Neural progenitor cell (in vitro differentiated cells): ENCODE results near the gene UGT1A4. TPM values are rescaled to one million over a fixed set of nuclear protein-coding genes. Genes with fewer than 3 reads are reported as not detected.

Experiments used
- DNase-seq: peaks from one replicate; pipeline ENCODE4 v3.0.0-alpha.2; 2016; ENCODE audit warnings: low spot score
- H2AFZ ChIP-seq: fragments of 200-600 bp; sonication (generic); replicated peaks from 2 replicates; pipeline ENCODE4 v1.6.1; 2016; ENCODE audit warnings: antibody characterized with exemption
- H3F3A ChIP-seq: fragments of 200-600 bp; sonication (generic); 2 replicates; pipeline ENCODE4 v1.6.1; 2016; ENCODE audit warnings: antibody characterized with exemption, low read depth
- H3K27ac ChIP-seq: fragments of 200-600 bp; sonication (generic); 2 replicates; pipeline ENCODE4 v1.5.1; 2016; ENCODE audit warnings: mild to moderate bottlenecking
- H3K27me3 ChIP-seq: fragments of 200-600 bp; sonication (generic); 2 replicates; pipeline ENCODE4 v1.6.1; 2016; ENCODE audit warnings: mild to moderate bottlenecking, moderate library complexity
- H3K36me3 ChIP-seq: fragments of 200-600 bp; sonication (generic); 2 replicates; pipeline ENCODE4 v1.5.1; 2016
- H3K4me1 ChIP-seq: fragments of 200-600 bp; sonication (generic); 2 replicates; pipeline ENCODE4 v1.6.1; 2016; ENCODE audit warnings: mixed run types
- H3K4me2 ChIP-seq: fragments of 200-600 bp; sonication (generic); 2 replicates; pipeline ENCODE4 v1.6.1; 2016
- H3K4me3 ChIP-seq: fragments of 200-600 bp; sonication (generic); 2 replicates; pipeline ENCODE4 v1.5.1; 2016
- H3K79me2 ChIP-seq: fragments of 200-600 bp; sonication (generic); 2 replicates; pipeline ENCODE4 v1.6.1; 2016; ENCODE audit warnings: low read depth
- H3K9ac ChIP-seq: fragments of 200-600 bp; sonication (generic); 2 replicates; pipeline ENCODE4 v1.6.1; 2016
- H3K9me3 ChIP-seq: fragments of 200-600 bp; sonication (generic); 2 replicates; pipeline ENCODE4 v1.5.1; 2016; ENCODE audit warnings: low read depth
- H4K20me1 ChIP-seq: fragments of 200-600 bp; sonication (generic); 2 replicates; pipeline ENCODE4 v1.6.1; 2016; ENCODE audit warnings: low read depth
- H3K27ac Mint-ChIP-seq: 3 replicates; pipeline ENCODE4 v1.8.0; 2021; ENCODE audit warnings: mixed read lengths
- H3K27me3 Mint-ChIP-seq: 2 replicates; pipeline ENCODE4 v1.8.0; 2022; ENCODE audit warnings: low read depth, mild to moderate bottlenecking, inconsistent platforms, moderate library complexity, mixed read lengths; ENCODE audit not compliant: insufficient read depth
- H3K36me3 Mint-ChIP-seq: 3 replicates; pipeline ENCODE4 v1.8.0; 2021; ENCODE audit warnings: mixed read lengths
- H3K4me1 Mint-ChIP-seq: 3 replicates; pipeline ENCODE4 v1.8.0; 2021; ENCODE audit warnings: mixed read lengths
- H3K4me3 Mint-ChIP-seq: 3 replicates; pipeline ENCODE4 v1.8.0; 2021; ENCODE audit warnings: mild to moderate bottlenecking, moderate library complexity, mixed read lengths
- H3K9me3 Mint-ChIP-seq: 3 replicates; pipeline ENCODE4 v1.8.0; 2020; ENCODE audit warnings: mixed read lengths
- EZH2 ChIP-seq: fragments of 200-600 bp; sonication (generic); IDR thresholded peaks from 2 replicates; pipeline ENCODE4 v1.6.1; 2017; ENCODE audit warnings: antibody characterized with exemption, mild to moderate bottlenecking, moderate library complexity
- EZH2phosphoT487 ChIP-seq: fragments of 200-600 bp; sonication (generic); IDR thresholded peaks from 2 replicates; pipeline ENCODE4 v1.6.1; 2017; ENCODE audit warnings: antibody characterized with exemption
- total RNA-seq: library from RNA; depleted of rRNA; stranded (reverse); fragments of >200 nt; gene quantifications from 2 replicates; pipeline ENCODE4 v1.2.3, GENCODE V29; 2015; ENCODE audit warnings: low replicate concordance
- TF ChIP-seq, protein P1 (sequence below): fragments of 200-600 bp; sonication (generic); IDR thresholded peaks from 2 replicates; pipeline ENCODE4 v1.5.1; 2017; ENCODE audit warnings: antibody characterized with exemption, mild to moderate bottlenecking

The UGT1A4 gene
- total RNA-seq, 1 donor from 2014 or later: not detected

DNA sequence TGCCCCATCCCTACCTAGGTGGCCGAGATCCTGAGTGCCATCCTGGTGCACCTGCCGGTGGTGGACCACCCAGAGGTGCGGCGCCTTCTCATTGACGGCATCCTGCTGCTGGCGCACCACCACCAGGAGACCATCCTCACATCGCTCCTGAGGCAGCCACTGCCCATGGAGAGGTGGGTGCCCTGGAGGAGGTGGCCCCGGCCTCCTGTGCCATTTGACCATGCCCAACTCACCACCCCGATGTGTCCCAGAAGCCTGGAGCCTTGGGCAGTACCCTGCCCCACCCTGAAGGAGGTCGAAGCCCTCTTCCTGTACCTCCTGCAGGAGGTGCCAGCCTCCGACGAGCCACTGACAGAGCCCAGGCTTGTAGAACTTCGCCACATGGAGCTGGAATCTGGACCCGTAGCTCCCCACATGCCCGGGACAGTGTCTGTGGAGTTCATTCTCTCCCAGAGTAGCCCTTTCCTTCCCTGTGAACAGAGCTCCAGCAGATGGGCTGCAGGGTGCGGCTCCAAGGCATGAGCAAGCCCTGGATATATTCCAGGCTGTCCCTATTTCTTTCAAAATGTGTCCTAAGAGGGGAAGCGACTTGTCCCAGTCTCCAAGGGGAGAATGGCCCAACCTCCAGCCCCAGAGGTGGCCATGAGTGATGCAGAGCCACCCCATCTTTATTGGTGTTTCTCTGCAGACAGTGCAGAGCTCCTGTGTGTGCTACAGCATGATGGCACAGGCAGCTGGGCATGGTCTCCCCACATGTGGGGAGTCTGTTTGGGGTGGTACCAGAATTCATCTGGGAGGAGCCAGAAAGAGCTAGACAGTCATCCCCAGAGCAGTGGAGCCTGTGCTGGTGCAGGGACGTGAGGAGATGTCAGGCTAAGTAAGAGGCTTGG is 101.6 kb downstream of the UGT1A4 start:
- Histone ChIP-seq H2AFZ (no peak overlapping the region), H3K9ac (no peak overlapping the region), H3K79me2 (no peaks in the 10 kb centered on the region), H3K36me3 (no peaks in the 10 kb centered on the region), H3K9me3 (no peaks in the 10 kb centered on the region), H3K4me3 (no peak overlapping the region), H3K4me2 (no peak overlapping the region), H3K27me3 (no peaks in the 10 kb centered on the region), H3K4me1 (no peaks in the 10 kb centered on the region), H3F3A (no peaks in the 10 kb centered on the region), H3K27ac (no peak overlapping the region), H4K20me1 (no peaks in the 10 kb centered on the region)
- peaks cover 6% of the 10 kb centered on the region for H3K27me3 Mint-ChIP-seq
- H3K9me3 Mint-ChIP-seq: no peaks in the 10 kb centered on the region
- no peak overlapping the region for H3K27ac Mint-ChIP-seq
- H3K36me3 Mint-ChIP-seq: no peaks in the 10 kb centered on the region
- peaks cover 10% of the 10 kb centered on the region for H3K4me1 Mint-ChIP-seq
- no peak overlapping the region for H3K4me3 Mint-ChIP-seq
- no peak for DNase-seq
- TF ChIP-seq EZH2phosphoT487: no peak
- TF ChIP-seq, protein P1, sequence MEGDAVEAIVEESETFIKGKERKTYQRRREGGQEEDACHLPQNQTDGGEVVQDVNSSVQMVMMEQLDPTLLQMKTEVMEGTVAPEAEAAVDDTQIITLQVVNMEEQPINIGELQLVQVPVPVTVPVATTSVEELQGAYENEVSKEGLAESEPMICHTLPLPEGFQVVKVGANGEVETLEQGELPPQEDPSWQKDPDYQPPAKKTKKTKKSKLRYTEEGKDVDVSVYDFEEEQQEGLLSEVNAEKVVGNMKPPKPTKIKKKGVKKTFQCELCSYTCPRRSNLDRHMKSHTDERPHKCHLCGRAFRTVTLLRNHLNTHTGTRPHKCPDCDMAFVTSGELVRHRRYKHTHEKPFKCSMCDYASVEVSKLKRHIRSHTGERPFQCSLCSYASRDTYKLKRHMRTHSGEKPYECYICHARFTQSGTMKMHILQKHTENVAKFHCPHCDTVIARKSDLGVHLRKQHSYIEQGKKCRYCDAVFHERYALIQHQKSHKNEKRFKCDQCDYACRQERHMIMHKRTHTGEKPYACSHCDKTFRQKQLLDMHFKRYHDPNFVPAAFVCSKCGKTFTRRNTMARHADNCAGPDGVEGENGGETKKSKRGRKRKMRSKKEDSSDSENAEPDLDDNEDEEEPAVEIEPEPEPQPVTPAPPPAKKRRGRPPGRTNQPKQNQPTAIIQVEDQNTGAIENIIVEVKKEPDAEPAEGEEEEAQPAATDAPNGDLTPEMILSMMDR: no peak
- TF ChIP-seq EZH2: no peak

DNA sequence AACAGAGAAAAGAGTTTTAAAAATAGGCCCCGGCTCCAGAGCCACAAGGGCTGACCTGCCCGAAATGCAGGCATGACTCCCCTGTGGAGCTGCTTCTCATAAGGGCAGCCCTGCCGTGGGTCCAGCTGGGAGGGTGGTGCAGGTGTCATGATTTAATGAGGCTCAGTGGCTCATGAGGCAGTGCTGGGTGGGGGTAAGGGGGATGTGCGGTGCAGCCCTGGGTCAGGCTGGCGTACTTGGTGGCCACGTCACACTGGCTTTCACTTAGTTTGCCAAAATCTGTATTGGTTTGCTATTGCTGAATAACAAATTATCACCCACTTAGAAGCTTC is 102.2 kb downstream of the UGT1A4 start:
- Histone ChIP-seq H4K20me1 (no peaks in the 10 kb centered on the region), H3K9me3 (no peaks in the 10 kb centered on the region), H3K9ac (no peak overlapping the region), H3K27me3 (no peaks in the 10 kb centered on the region), H3F3A (no peaks in the 10 kb centered on the region), H3K36me3 (no peaks in the 10 kb centered on the region), H3K4me1 (no peaks in the 10 kb centered on the region), H2AFZ (no peak overlapping the region), H3K79me2 (no peaks in the 10 kb centered on the region), H3K4me2 (no peak overlapping the region), H3K27ac (no peak overlapping the region), H3K4me3 (no peak overlapping the region)
- DNase-seq: no peak
- Mint-ChIP-seq H3K36me3 (peaks cover 1% of the 10 kb centered on the region), H3K27me3 (peaks cover 6% of the 10 kb centered on the region), H3K4me3 (no peak overlapping the region), H3K9me3 (peaks cover 3% of the 10 kb centered on the region), H3K4me1 (peaks cover 10% of the 10 kb centered on the region), H3K27ac (no peak overlapping the region)
- no peak for TF ChIP-seq EZH2phosphoT487
- TF ChIP-seq EZH2: no peak
- TF ChIP-seq, protein P1: no peak

DNA sequence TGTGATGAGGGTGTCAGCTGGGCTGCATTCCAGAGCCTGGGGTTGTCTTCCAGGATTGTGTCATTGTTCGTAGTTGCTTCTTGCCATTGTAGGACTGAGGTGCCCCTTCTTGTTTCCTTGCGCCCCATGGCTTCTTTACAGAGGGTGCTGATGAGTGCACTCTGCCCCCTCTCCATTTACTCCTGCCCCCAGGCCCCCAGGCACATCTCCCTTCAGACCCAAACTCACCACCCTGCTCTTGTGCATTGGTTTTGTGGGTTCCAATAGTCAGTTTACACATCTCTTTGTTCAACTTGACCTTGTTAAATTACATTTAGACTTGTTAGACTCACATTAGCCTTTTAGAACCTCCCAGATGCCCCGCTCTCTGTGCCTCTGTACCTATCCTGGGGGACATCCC is 102.7 kb downstream of the UGT1A4 start:
- Histone ChIP-seq H3K27ac (no peak overlapping the region), H2AFZ (no peak overlapping the region), H3K4me2 (no peak overlapping the region), H3K4me1 (no peaks in the 10 kb centered on the region), H3K36me3 (no peaks in the 10 kb centered on the region), H3K79me2 (no peaks in the 10 kb centered on the region), H3K9ac (no peak overlapping the region), H3F3A (no peaks in the 10 kb centered on the region), H3K4me3 (no peak overlapping the region), H3K27me3 (no peaks in the 10 kb centered on the region), H3K9me3 (no peaks in the 10 kb centered on the region), H4K20me1 (no peaks in the 10 kb centered on the region)
- peaks cover 9% of the 10 kb centered on the region for H3K4me1 Mint-ChIP-seq
- no peak for DNase-seq
- peak overlapping the region; percentile 59 for H3K27ac Mint-ChIP-seq
- H3K4me3 Mint-ChIP-seq: no peak overlapping the region
- peaks cover 6% of the 10 kb centered on the region for H3K27me3 Mint-ChIP-seq
- peaks cover 1% of the 10 kb centered on the region for H3K36me3 Mint-ChIP-seq
- peaks cover 3% of the 10 kb centered on the region for H3K9me3 Mint-ChIP-seq
- no peak for TF ChIP-seq EZH2
- TF ChIP-seq, protein P1: no peak
- TF ChIP-seq EZH2phosphoT487: no peak
